Right atrium auricular region (tissue), 2 donors: Measurements from ENCODE around the gene TNFRSF4. TPM values are rescaled to one million over a fixed set of nuclear protein-coding genes. Genes with fewer than 3 reads are reported as not detected.

Experiments
- DNase-seq: peaks from one replicate; pipeline ENCODE4 v3.0.0-alpha.2; 2019; ENCODE audit warnings: low spot score
- H3K27ac ChIP-seq, 2 donors: fragments of 200-600 bp; sonication (generic); 1 replicate in 1 of 2; 2 replicates in 1 of 2; pipeline ENCODE4 v1.5.1; 2016 to 2019
- H3K27me3 ChIP-seq, 2 donors: fragments of 200-600 bp; sonication (generic); one replicate each; pipeline versions ENCODE4 v1.5.1 to v1.6.0; 2017 to 2019
- H3K36me3 ChIP-seq: fragments of 200-600 bp; sonication (generic); one replicate; pipeline ENCODE4 v1.5.1; 2016
- H3K4me1 ChIP-seq, 2 donors: fragments of 200-600 bp; sonication (generic); one replicate each; pipeline versions ENCODE4 v1.5.1 to v1.6.0; 2017 to 2019
- H3K4me3 ChIP-seq, 2 donors: fragments of 200-600 bp; sonication (generic); 1 replicate in 1 of 2; 2 replicates in 1 of 2; pipeline ENCODE4 v1.5.1; 2017 to 2019; ENCODE audit warnings: mild to moderate bottlenecking in 1 of 2, moderate library complexity in 1 of 2
- H3K9me3 ChIP-seq, 2 donors: fragments of 200-600 bp; sonication (generic); one replicate each; pipeline ENCODE4 v1.5.1; 2019
- CTCF ChIP-seq, 2 donors: fragments of 200-600 bp; sonication (generic); IDR thresholded peaks; one replicate each; pipeline ENCODE4 v1.5.1; 2019; ENCODE audit warnings: antibody characterized with exemption in 2 of 2
- total RNA-seq, 2 donors: library from RNA; depleted of rRNA; stranded (reverse); fragments of >200 nt; gene quantifications; one replicate each; pipeline ENCODE4 v1.1.0, GENCODE V29; 2016

The TNFRSF4 gene
- total RNA-seq, 2 donors from 2014 or later = 0.59 to 0.79 TPM

DNA sequence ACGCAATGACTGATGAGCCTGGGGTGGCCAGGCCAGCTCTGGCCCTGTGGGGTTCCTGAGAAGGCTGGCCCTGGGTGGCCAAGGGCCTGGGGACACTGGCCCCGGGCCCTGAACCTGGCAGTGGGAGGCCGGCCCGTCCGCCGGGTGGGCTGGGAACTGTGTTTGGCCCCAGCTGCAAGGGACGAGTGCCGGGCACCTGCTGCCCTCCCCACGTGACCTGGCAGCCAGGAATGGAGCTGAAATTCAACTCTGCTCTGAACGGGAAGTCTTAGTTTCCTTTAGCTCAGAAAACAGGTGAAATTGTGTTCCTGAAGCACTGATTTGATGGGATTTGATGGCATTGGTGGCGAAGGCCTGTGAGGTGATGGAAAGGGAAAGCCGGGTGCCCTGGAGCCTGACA, 48.5 kb downstream of the TNFRSF4 start:
- H3K4me3 ChIP-seq = no peak overlapping the region
- no peak for DNase-seq
- H3K4me1 ChIP-seq = no peaks in the 10 kb centered on the region
- no peaks in the 10 kb centered on the region for H3K9me3 ChIP-seq
- no peaks in the 10 kb centered on the region for H3K36me3 ChIP-seq
- TF ChIP-seq CTCF (IDR thresholded peaks at IDR 0.05) = no peak
- no peaks in the 10 kb centered on the region for H3K27me3 ChIP-seq
- H3K27ac ChIP-seq = no peak overlapping the region

DNA sequence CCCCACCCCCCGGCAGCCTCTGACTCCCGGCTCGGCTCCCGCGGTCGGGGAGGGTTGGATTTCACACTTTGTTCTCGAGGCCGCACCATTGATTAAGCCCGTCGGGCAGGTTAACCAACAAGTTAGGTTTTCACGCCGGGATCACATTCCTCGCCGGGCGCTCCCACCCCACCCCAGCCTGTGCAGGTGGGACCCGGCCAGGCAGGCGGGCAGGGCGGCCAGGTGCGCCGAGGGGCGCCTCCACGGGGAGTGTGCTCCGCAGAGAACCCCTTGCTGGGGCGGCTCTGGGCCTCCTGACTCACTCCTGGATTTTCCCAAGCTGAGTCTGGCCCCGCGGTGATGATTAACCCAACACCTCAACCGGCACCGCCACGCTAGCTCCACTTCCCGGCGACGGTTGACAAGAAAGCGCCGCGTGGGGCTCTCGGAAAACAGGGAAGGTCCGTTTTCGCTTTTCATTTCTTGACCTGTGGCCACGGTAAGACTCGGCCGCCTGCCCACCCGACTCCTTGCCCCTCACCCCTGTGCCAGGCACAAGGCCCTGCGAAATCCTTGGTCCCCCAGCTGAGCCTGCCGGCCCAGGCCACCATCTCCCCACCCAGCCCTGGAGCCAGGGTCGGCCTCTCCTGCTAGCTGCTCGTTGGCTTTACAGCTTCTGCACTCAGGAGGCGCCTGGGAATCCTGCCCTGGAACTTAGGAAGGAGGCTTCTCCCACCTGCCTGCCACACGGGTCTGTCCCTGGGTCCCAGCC, 49.1 kb downstream of the TNFRSF4 start:
- Histone ChIP-seq H3K4me3 (no peak overlapping the region), H3K27ac (no peak overlapping the region), H3K4me1 (no peaks in the 10 kb centered on the region), H3K9me3 (no peaks in the 10 kb centered on the region), H3K36me3 (no peaks in the 10 kb centered on the region), H3K27me3 (no peaks in the 10 kb centered on the region)
- DNase-seq = no peak
- TF ChIP-seq CTCF (IDR thresholded peaks at IDR 0.05) = no peak

DNA sequence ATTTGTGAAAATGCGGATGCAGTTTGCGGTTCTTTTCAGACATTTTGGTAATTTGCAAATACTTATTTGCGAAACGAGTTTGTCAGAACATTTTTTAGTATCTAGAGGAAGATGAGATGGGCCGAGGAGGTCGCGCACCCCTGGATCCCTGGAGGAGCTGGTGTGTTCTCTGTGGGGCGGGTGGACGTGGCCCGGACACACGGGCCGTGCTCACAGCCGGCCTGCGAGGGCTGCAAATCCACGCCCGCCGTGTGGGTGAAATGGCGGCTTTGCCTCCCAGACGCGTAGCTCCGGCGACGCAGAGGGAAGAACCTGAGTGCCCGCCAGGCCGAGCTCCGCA, 49.6 kb downstream of the TNFRSF4 start:
- TF ChIP-seq CTCF (IDR thresholded peaks at IDR 0.05) = no peak
- H3K27me3 ChIP-seq = no peaks in the 10 kb centered on the region

GRCh38 chr1:1163538-1164070, 50.3 kb downstream of the TNFRSF4 start:
- TF ChIP-seq CTCF (IDR thresholded peaks at IDR 0.05) = no peak
- no peak overlapping the region for H3K27ac ChIP-seq
- H3K4me3 ChIP-seq = no peak overlapping the region
- peaks cover 0 to 3% of the 10 kb centered on the region in 2 donors for H3K4me1 ChIP-seq
- DNase-seq = no peak
- H3K27me3 ChIP-seq = no peaks in the 10 kb centered on the region
- H3K36me3 ChIP-seq = no peaks in the 10 kb centered on the region
- no peaks in the 10 kb centered on the region for H3K9me3 ChIP-seq

More for the DNA sequence above, 49.6 kb downstream of the TNFRSF4 start:
- no peak overlapping the region for H3K27ac ChIP-seq
- DNase-seq = no peak
- H3K4me1 ChIP-seq = no peaks in the 10 kb centered on the region
- H3K4me3 ChIP-seq = no peak overlapping the region
- H3K9me3 ChIP-seq = no peaks in the 10 kb centered on the region
- H3K36me3 ChIP-seq = no peaks in the 10 kb centered on the region

DNA sequence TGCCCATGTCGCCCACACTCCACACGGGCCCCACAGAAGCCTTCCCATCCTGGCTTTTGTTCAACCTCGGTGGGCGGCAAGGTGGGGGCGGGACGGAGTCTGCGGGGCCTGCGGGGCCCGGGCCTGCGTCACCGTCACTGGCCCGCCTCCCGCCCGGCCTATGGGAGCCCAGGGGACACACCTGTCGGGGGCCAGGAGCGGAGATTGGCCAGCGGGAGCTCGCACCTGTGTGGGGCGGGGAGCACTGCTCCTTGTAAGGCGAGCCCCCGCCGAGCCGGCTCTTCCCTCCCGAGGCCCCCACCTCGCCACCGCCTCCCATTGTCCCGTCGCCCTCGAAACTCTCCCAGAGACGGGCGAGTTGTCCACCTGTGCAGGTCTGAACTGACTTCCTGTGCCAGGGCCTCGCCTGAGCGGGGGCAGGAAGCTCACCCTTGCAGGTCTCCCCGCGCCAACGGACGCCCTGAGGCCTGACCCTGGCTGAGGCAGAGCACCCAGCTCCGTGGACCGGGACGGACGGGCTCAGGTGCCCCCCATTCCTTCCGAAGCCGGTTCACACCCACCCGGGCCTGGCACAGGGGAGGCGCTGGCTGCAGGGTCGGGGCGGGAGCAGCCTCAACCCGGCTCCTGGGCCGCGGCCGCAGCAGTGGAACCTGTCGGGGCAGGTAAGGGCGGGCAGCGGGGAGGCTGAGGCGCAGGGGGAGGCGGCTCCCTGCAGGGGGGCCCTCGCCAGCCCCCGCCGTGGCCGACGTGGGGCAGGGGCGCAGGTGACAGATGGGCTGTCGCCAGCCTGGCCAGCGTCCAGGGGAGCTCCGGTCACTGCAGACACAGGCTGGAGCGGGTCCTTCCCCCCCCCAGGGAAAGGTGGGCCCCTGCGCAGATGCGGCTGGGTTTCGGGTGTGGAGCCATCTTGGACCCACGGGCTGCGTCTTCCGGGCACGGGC, 51.1 kb downstream of the TNFRSF4 start:
- Histone ChIP-seq H3K36me3 (no peaks in the 10 kb centered on the region), H3K27ac (no peak overlapping the region), H3K27me3 (no peaks in the 10 kb centered on the region), H3K9me3 (no peaks in the 10 kb centered on the region), H3K4me1 (peaks cover 0 to 11% of the 10 kb centered on the region in 2 donors), H3K4me3 (no peak overlapping the region)
- no peak for DNase-seq
- no peak for TF ChIP-seq CTCF (IDR thresholded peaks at IDR 0.05)
